ENCODE results near the gene CD44. TPM values are rescaled to one million over a fixed set of nuclear protein-coding genes. Genes with fewer than 3 reads are reported as not detected.

Gene CD44
- total and polyA plus RNA-seq, 12 donors = 7.0 to 104 (median 25.2) TPM

GRCh38 chr11:35210876-35211546, 72.0 kb downstream of the CD44 start:
- Histone ChIP-seq H3K36me3 (peaks cover 0 to 71% (median 0%) of the 10 kb centered on the region in 9 donors), H3K9me3 (peaks cover 0 to 14% (median 0%) of the 10 kb centered on the region in 11 donors), H3K27me3 (no peaks in the 10 kb centered on the region), H3K4me3 (no peak overlapping the region), H3K27ac (peak overlapping the region in 1 of 10 donors; percentile 89), H3K4me1 (peaks cover 0 to 56% (median 0%) of the 10 kb centered on the region in 9 donors)
- ATAC-seq (no peak), DNase-seq (no peak)
- intact Hi-C loops (cut with DNase I) = no loop called here
- TF ChIP-seq CTCF (IDR thresholded peaks at IDR 0.05) = no peak
- 82 to 87% methylated on average over 3 of the region's 3 CpGs for WGBS, 2 donors

- Histone ChIP-seq H3K4me1 (peaks cover 0 to 63% (median 0%) of the 10 kb centered on the region in 9 donors), H3K4me3 (no peak overlapping the region), H3K36me3 (peaks cover 0 to 71% (median 0%) of the 10 kb centered on the region in 9 donors), H3K9me3 (peaks cover 0 to 14% (median 0%) of the 10 kb centered on the region in 11 donors), H3K27me3 (no peaks in the 10 kb centered on the region), H3K27ac (peak overlapping the region in 4 of 10 donors; percentile 16 to 89 (median 34))
- intact Hi-C loops (cut with DNase I) = no loop called here
- no peak for DNase-seq
- 92 to 94% methylated on average over 3 of the region's 3 CpGs for WGBS, 2 donors
- peak in 3 of 8 donors; percentile 29 to 33 (median 29) for ATAC-seq
- TF ChIP-seq CTCF (IDR thresholded peaks at IDR 0.05) = no peak
Measured at GRCh38 chr11:35211952-35212351, 73.0 kb downstream of the CD44 start.

GRCh38 chr11:35214226-35214770, 75.3 kb downstream of the CD44 start:
- intact Hi-C loops (cut with DNase I) = no loop called here

GRCh38 chr11:35214792-35215193, 75.8 kb downstream of the CD44 start:
- no peaks in the 10 kb centered on the region for H3K27me3 ChIP-seq
- ATAC-seq = peak in 1 of 8 donors; percentile 48
- intact Hi-C loops (cut with DNase I) = no loop called here
- no peak for TF ChIP-seq CTCF (IDR thresholded peaks at IDR 0.05)
- H3K4me3 ChIP-seq = no peak overlapping the region
- peaks cover 0 to 72% (median 0%) of the 10 kb centered on the region in 9 donors for H3K36me3 ChIP-seq
- peaks cover 0 to 64% (median 0%) of the 10 kb centered on the region in 9 donors for H3K4me1 ChIP-seq
- DNase-seq = no peak
- H3K9me3 ChIP-seq = peaks cover 0 to 9% (median 0%) of the 10 kb centered on the region in 11 donors
- 52 to 62% methylated on average over 1 of the region's 1 CpG for WGBS, 2 donors
- peak overlapping the region in 1 of 10 donors; percentile 70 for H3K27ac ChIP-seq

More at GRCh38 chr11:35214226-35214770, 75.3 kb downstream of the CD44 start:
- peaks cover 0 to 64% (median 0%) of the 10 kb centered on the region in 9 donors for H3K4me1 ChIP-seq
- peak overlapping the region in 1 of 10 donors; percentile 70 for H3K27ac ChIP-seq
- TF ChIP-seq CTCF (IDR thresholded peaks at IDR 0.05) = no peak
- peaks cover 0 to 72% (median 0%) of the 10 kb centered on the region in 9 donors for H3K36me3 ChIP-seq
- no peaks in the 10 kb centered on the region for H3K27me3 ChIP-seq
- no peak overlapping the region for H3K4me3 ChIP-seq
- 75 to 85% methylated on average over 2 of the region's 2 CpGs for WGBS, 2 donors
- DNase-seq = no peak
- ATAC-seq = no peak
- H3K9me3 ChIP-seq = peaks cover 0 to 14% (median 0%) of the 10 kb centered on the region in 11 donors
